Transverse colon (tissue), 3 donors: ENCODE data around the gene CHKA.

Source experiments
- EP300 ChIP-seq: sonication (generic); formaldehyde crosslinking; IDR thresholded peaks from one replicate; pipeline ENCODE4 v1.6.1; 2017; ENCODE audit warnings: antibody characterized with exemption, low read depth
- POLR2A ChIP-seq: fragments of 450-650 bp; IDR thresholded peaks from one replicate; pipeline ENCODE4 v1.6.1; 2016; ENCODE audit warnings: antibody characterized with exemption, mild to moderate bottlenecking, moderate library complexity
- TF ChIP-seq, protein P1 (sequence below), 5 experiments: fragments of 200-600 bp in 3 of 5; fragments of 450-650 bp in 2 of 5; sonication (generic) in 3 of 5; IDR thresholded peaks; 1 replicate in 2 of 5; 2 replicates in 3 of 5; pipeline ENCODE4 v1.5.1; 2016 to 2017; ENCODE audit warnings: antibody characterized with exemption in 5 of 5, inconsistent platforms in 3 of 5, mild to moderate bottlenecking in 2 of 5, moderate library complexity in 1 of 5

DNA sequence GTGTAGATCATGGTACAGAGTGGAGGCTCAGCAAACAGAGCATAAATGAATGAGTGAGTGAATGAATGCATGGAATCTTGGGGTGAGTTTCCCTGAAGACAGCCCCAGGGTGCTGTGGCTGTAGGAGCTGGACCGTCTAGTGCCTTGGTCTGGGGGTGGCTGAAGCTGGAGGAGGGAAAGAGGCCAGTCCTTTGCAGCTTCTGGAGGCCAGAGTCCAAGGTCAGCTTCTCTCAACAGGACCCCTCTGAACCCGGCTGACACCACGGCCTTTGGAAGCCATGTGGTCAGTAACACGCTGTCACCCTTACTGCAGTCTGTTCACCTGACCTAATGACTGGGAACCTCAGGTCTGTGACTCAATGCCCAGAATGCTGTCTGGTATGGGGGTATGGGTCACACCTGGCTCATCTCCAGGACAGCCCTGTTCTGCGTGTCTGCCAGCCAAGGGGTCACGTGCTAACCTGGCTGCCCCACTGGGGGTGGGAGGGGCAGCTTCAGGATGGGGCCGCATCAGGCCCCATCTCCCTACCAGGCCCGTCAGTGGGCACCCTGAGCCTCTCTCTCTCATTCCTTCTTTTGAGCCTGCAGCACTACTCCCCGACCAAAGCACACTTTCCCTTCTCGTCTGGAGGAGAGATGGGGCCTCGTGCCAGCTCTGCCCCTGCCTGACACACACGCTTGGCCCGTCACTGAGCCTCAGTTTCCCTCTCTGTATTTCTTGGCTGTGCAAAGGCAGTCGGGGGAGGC is 24.1 kb upstream of the CHKA start:
- TF ChIP-seq, protein P1, sequence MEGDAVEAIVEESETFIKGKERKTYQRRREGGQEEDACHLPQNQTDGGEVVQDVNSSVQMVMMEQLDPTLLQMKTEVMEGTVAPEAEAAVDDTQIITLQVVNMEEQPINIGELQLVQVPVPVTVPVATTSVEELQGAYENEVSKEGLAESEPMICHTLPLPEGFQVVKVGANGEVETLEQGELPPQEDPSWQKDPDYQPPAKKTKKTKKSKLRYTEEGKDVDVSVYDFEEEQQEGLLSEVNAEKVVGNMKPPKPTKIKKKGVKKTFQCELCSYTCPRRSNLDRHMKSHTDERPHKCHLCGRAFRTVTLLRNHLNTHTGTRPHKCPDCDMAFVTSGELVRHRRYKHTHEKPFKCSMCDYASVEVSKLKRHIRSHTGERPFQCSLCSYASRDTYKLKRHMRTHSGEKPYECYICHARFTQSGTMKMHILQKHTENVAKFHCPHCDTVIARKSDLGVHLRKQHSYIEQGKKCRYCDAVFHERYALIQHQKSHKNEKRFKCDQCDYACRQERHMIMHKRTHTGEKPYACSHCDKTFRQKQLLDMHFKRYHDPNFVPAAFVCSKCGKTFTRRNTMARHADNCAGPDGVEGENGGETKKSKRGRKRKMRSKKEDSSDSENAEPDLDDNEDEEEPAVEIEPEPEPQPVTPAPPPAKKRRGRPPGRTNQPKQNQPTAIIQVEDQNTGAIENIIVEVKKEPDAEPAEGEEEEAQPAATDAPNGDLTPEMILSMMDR (IDR thresholded peaks at IDR 0.05): no peak
- TF ChIP-seq POLR2A: no peak
- TF ChIP-seq EP300: no peak
